ENCODE results near the gene OR1L8.
"Not testable (repeated sequence)": the region's sequence is repeated elsewhere in the genome, so short reads cannot be mapped to it uniquely, and the experiment has no call there.

OR1L8 gene

DNA sequence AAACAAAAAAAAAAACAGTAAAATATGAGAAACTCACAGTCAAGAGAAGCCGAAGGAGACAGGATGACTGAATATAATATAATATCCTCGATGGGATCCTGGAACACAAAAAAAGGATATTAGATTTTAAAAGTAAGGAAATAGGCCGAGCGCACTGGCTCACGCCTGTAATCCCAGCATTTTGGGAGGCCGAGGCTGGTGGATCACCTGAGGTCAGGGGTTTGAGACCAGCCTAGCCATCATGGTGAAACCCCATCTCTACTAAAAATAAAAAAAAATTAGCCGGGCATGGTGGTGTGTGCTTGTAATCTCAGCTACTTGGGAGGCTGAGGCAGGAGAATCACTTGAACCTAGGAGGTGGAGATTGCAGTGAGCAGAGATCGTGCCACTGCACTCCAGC is at the start of gene OR1L8:
OR1L8 (minus strand) TSS at position 101 of the 400 bp plus-strand sequence. CDS start 14,907 bp downstream, outside the sequence.
- not testable (repeated sequence) for H3K27me3 ChIP-seq (ENCODE audit: control insufficient read depth in 1 of 2, insufficient read depth in 2 of 2, low read length in 2 of 2); H3K9ac ChIP-seq (ENCODE audit: low read length in 2 of 2); H3K4me3 ChIP-seq (ENCODE audit: low read length in 2 of 2); H3K27ac ChIP-seq (ENCODE audit: low read length); H3K4me1 ChIP-seq (ENCODE audit: control insufficient read depth, insufficient read depth, low read length); H3K36me3 ChIP-seq (ENCODE audit: control insufficient read depth in 2 of 2, insufficient read depth in 2 of 2, low read length in 2 of 2); H3K9me3 ChIP-seq (ENCODE audit: control insufficient read depth in 2 of 2, low read length in 2 of 2)

DNA sequence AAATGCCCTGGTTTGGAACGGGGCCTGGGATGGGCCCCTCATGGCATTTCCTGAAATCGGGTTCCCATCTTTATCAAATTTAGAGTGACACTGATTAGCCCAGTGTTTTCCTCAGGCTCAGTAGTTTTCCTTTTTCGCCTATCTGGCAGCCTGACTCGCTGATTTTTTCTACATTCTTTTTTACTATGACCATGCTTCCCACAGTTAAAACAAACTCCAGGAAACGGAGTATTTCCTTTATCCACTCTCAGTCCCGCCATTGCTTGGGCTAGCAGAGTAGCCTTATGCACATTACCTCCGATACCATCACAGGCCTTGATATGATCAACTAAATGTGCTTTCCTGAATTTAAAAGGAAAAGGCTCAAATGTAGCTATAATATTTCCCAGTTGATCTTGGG is 36.8 kb upstream of the OR1L8 start:
- Histone ChIP-seq H3K9ac (ENCODE audit: low read length in 2 of 2) (no peak overlapping the region), H3K4me1 (ENCODE audit: control insufficient read depth, insufficient read depth, low read length) (no peaks in the 10 kb centered on the region), H3K4me3 (ENCODE audit: low read length in 2 of 2) (no peak overlapping the region), H3K27ac (ENCODE audit: low read length) (no peak overlapping the region), H3K9me3 (ENCODE audit: control insufficient read depth in 2 of 2, low read length in 2 of 2) (no peaks in the 10 kb centered on the region), H3K27me3 (ENCODE audit: control insufficient read depth in 1 of 2, insufficient read depth in 2 of 2, low read length in 2 of 2) (no peaks in the 10 kb centered on the region), H3K36me3 (ENCODE audit: control insufficient read depth in 2 of 2, insufficient read depth in 2 of 2, low read length in 2 of 2) (no peaks in the 10 kb centered on the region)

- no peaks in the 10 kb centered on the region for H3K27me3 ChIP-seq (ENCODE audit: control insufficient read depth in 1 of 2, insufficient read depth in 2 of 2, low read length in 2 of 2)
- H3K4me3 ChIP-seq (ENCODE audit: low read length in 2 of 2) = no peak within 1 kb of the TSS
- H3K9me3 ChIP-seq (ENCODE audit: control insufficient read depth in 2 of 2, low read length in 2 of 2) = no peaks in the 10 kb centered on the region
- H3K9ac ChIP-seq (ENCODE audit: low read length in 2 of 2) = no peak within 1 kb of the TSS
- no peaks in the 10 kb centered on the region for H3K36me3 ChIP-seq (ENCODE audit: control insufficient read depth in 2 of 2, insufficient read depth in 2 of 2, low read length in 2 of 2)
- H3K4me1 ChIP-seq (ENCODE audit: control insufficient read depth, insufficient read depth, low read length) = no peaks in the 10 kb centered on the region
- no peak within 1 kb of the TSS for H3K27ac ChIP-seq (ENCODE audit: low read length)
Measured at GRCh38 chr9:122614362-122614761, 31.2 kb upstream of the OR1L8 start, which contains the start of gene OR1Q1. OR1Q1 (plus strand) TSS chr9:122614738; CDS start chr9:122614738, 0 bp downstream.

DNA sequence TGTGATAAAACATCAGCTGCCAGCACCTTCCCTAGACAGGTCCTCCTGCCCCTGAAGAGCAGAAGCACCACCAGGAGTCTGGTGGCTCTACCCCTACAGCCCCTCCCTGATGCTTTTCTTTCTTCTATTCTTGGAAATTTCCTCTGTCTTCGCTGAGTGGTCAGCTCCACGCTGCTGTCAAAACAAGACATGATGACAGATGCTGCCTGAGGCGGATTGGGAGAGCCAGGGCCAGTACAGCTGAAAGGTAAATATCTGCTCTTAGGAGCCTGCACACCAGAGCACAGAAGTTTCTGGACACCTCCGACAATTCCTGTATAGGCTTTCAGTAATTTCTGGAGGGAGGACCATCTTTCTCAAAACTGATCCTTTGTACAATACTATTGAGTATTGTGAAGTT is 26.6 kb upstream of the OR1L8 start:
- Histone ChIP-seq H3K4me1 (ENCODE audit: control insufficient read depth, insufficient read depth, low read length) (no peaks in the 10 kb centered on the region), H3K36me3 (ENCODE audit: control insufficient read depth in 2 of 2, insufficient read depth in 2 of 2, low read length in 2 of 2) (no peaks in the 10 kb centered on the region), H3K9ac (ENCODE audit: low read length in 2 of 2) (no peak overlapping the region), H3K27me3 (ENCODE audit: control insufficient read depth in 1 of 2, insufficient read depth in 2 of 2, low read length in 2 of 2) (no peaks in the 10 kb centered on the region), H3K27ac (ENCODE audit: low read length) (no peak overlapping the region), H3K9me3 (ENCODE audit: control insufficient read depth in 2 of 2, low read length in 2 of 2) (no peaks in the 10 kb centered on the region), H3K4me3 (ENCODE audit: low read length in 2 of 2) (no peak overlapping the region)

- Histone ChIP-seq H3K27me3 (ENCODE audit: control insufficient read depth in 1 of 2, insufficient read depth in 2 of 2, low read length in 2 of 2) (no peaks in the 10 kb centered on the region), H3K36me3 (ENCODE audit: control insufficient read depth in 2 of 2, insufficient read depth in 2 of 2, low read length in 2 of 2) (no peaks in the 10 kb centered on the region), H3K4me1 (ENCODE audit: control insufficient read depth, insufficient read depth, low read length) (no peaks in the 10 kb centered on the region), H3K4me3 (ENCODE audit: low read length in 2 of 2) (no peak overlapping the region), H3K9me3 (ENCODE audit: control insufficient read depth in 2 of 2, low read length in 2 of 2) (no peaks in the 10 kb centered on the region), H3K27ac (ENCODE audit: low read length) (no peak overlapping the region), H3K9ac (ENCODE audit: low read length in 2 of 2) (no peak overlapping the region)
Measured at GRCh38 chr9:122606587-122606986, 23.4 kb upstream of the OR1L8 start.

DNA sequence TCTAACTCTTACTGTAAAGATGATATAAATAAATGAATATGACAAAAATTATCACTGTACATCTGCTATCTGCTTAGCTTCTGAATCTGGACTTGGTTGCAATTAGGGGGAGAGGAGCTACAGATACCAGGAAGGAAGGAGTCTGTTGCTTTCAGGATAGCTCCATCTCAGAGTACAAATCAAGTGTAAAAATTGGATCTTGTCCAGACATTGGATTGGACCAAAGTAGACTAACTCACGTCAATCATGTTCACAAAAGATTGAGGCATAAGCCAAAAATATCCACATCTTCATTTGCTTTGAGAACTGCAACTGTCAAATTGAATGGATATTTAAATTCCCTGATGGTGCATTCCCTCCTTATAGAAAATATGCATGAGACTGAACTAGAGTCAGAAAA is 22.5 kb upstream of the OR1L8 start:
- no peak overlapping the region for H3K9ac ChIP-seq (ENCODE audit: low read length in 2 of 2)
- H3K27ac ChIP-seq (ENCODE audit: low read length) = no peak overlapping the region
- no peaks in the 10 kb centered on the region for H3K9me3 ChIP-seq (ENCODE audit: control insufficient read depth in 2 of 2, low read length in 2 of 2)
- no peaks in the 10 kb centered on the region for H3K4me1 ChIP-seq (ENCODE audit: control insufficient read depth, insufficient read depth, low read length)
- H3K4me3 ChIP-seq (ENCODE audit: low read length in 2 of 2) = no peak overlapping the region
- no peaks in the 10 kb centered on the region for H3K27me3 ChIP-seq (ENCODE audit: control insufficient read depth in 1 of 2, insufficient read depth in 2 of 2, low read length in 2 of 2)
- no peaks in the 10 kb centered on the region for H3K36me3 ChIP-seq (ENCODE audit: control insufficient read depth in 2 of 2, insufficient read depth in 2 of 2, low read length in 2 of 2)

DNA sequence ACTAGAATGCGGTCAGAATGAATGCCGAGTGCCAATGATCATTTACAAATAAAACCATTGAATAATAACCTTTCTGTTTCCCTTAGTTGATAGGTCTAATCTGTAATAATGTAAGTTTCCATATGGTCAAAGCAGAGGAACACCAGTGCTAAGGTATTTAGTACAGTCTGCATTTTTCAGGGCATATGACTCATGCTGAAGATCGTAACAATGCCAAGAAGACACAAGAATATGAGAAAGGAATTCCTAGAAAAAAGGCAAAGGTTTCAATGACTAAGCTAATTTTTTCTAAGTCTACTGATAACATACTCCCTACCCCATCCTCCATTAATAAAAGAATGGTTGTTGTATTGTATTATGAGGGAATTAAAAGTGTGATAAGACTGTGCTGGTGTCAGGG is 2.8 kb downstream of the OR1L8 start:
- Histone ChIP-seq H3K9me3 (ENCODE audit: control insufficient read depth in 2 of 2, low read length in 2 of 2) (no peaks in the 10 kb centered on the region), H3K36me3 (ENCODE audit: control insufficient read depth in 2 of 2, insufficient read depth in 2 of 2, low read length in 2 of 2) (no peaks in the 10 kb centered on the region), H3K27me3 (ENCODE audit: control insufficient read depth in 1 of 2, insufficient read depth in 2 of 2, low read length in 2 of 2) (no peaks in the 10 kb centered on the region), H3K4me1 (ENCODE audit: control insufficient read depth, insufficient read depth, low read length) (no peaks in the 10 kb centered on the region), H3K9ac (ENCODE audit: low read length in 2 of 2) (no peak overlapping the region), H3K27ac (ENCODE audit: low read length) (no peak overlapping the region), H3K4me3 (ENCODE audit: low read length in 2 of 2) (no peak overlapping the region)

DNA sequence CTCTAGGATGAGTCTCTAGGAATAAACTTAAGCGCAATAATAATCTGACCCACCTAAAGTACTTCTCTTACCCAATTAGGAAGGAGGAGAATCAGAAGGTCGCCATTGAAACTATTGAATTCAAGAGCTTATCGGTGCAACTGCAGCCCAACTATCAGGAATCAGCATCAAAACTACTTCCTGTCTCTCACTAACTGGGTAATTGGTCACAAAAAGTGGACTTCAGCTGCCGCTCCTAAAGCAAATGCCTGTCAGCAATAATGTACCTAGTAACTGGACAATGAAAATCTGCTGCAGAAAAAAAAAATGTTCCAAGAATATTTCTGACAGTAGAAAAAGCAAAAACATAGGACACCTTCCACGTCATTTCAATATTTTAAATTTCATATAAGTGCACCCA is 3.3 kb downstream of the OR1L8 start:
- H3K36me3 ChIP-seq (ENCODE audit: control insufficient read depth in 2 of 2, insufficient read depth in 2 of 2, low read length in 2 of 2) = no peaks in the 10 kb centered on the region
- H3K27me3 ChIP-seq (ENCODE audit: control insufficient read depth in 1 of 2, insufficient read depth in 2 of 2, low read length in 2 of 2) = no peaks in the 10 kb centered on the region
- no peaks in the 10 kb centered on the region for H3K9me3 ChIP-seq (ENCODE audit: control insufficient read depth in 2 of 2, low read length in 2 of 2)
- no peak overlapping the region for H3K27ac ChIP-seq (ENCODE audit: low read length)
- H3K4me3 ChIP-seq (ENCODE audit: low read length in 2 of 2) = no peak overlapping the region
- H3K4me1 ChIP-seq (ENCODE audit: control insufficient read depth, insufficient read depth, low read length) = no peaks in the 10 kb centered on the region
- no peak overlapping the region for H3K9ac ChIP-seq (ENCODE audit: low read length in 2 of 2)

DNA sequence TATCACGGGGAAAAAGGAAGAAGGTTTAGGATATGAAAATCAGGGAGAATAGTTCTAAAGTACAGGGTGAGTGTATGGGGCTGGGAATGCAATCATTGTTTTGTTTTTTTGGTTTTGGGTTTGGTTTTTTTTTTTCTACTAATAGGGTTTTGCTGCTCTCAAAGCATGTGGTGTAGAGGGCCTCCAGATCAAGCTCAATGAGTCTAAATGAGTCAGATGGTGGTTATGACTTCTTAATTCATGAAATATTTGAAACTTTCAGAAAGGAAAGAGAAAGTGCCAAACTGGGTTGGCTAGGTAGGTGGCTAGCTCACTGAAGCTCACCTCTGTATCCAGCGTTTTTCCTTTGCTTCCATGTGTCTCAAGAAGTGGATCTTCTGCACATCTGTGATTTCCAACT is 10.7 kb downstream of the OR1L8 start:
- no peaks in the 10 kb centered on the region for H3K4me1 ChIP-seq (ENCODE audit: control insufficient read depth, insufficient read depth, low read length)
- H3K9ac ChIP-seq (ENCODE audit: low read length in 2 of 2) = no peak overlapping the region
- H3K27ac ChIP-seq (ENCODE audit: low read length) = no peak overlapping the region
- no peaks in the 10 kb centered on the region for H3K9me3 ChIP-seq (ENCODE audit: control insufficient read depth in 2 of 2, low read length in 2 of 2)
- no peaks in the 10 kb centered on the region for H3K27me3 ChIP-seq (ENCODE audit: control insufficient read depth in 1 of 2, insufficient read depth in 2 of 2, low read length in 2 of 2)
- H3K36me3 ChIP-seq (ENCODE audit: control insufficient read depth in 2 of 2, insufficient read depth in 2 of 2, low read length in 2 of 2) = no peaks in the 10 kb centered on the region
- no peak overlapping the region for H3K4me3 ChIP-seq (ENCODE audit: low read length in 2 of 2)

GRCh38 chr9:122567901-122568300 is 15.3 kb downstream of the OR1L8 start:
- H3K27ac ChIP-seq (ENCODE audit: low read length) = no peak overlapping the region
- H3K9me3 ChIP-seq (ENCODE audit: control insufficient read depth in 2 of 2, low read length in 2 of 2) = peaks cover 3 to 13% of the 10 kb centered on the region in 2 donors
- H3K36me3 ChIP-seq (ENCODE audit: control insufficient read depth in 2 of 2, insufficient read depth in 2 of 2, low read length in 2 of 2) = no peaks in the 10 kb centered on the region
- peaks cover 0 to 3% of the 10 kb centered on the region in 2 donors for H3K27me3 ChIP-seq (ENCODE audit: control insufficient read depth in 1 of 2, insufficient read depth in 2 of 2, low read length in 2 of 2)
- H3K9ac ChIP-seq (ENCODE audit: low read length in 2 of 2) = no peak overlapping the region
- H3K4me1 ChIP-seq (ENCODE audit: control insufficient read depth, insufficient read depth, low read length) = no peaks in the 10 kb centered on the region
- H3K4me3 ChIP-seq (ENCODE audit: low read length in 2 of 2) = no peak overlapping the region

GRCh38 chr9:122562134-122562760 is 20.9 kb downstream of the OR1L8 start:
- no peak overlapping the region for H3K4me3 ChIP-seq (ENCODE audit: low read length in 2 of 2)
- H3K36me3 ChIP-seq (ENCODE audit: control insufficient read depth in 2 of 2, insufficient read depth in 2 of 2, low read length in 2 of 2) = no peaks in the 10 kb centered on the region
- no peaks in the 10 kb centered on the region for H3K4me1 ChIP-seq (ENCODE audit: control insufficient read depth, insufficient read depth, low read length)
- H3K9me3 ChIP-seq (ENCODE audit: control insufficient read depth in 2 of 2, low read length in 2 of 2) = peaks cover 3 to 13% of the 10 kb centered on the region in 2 donors
- peaks cover 0 to 3% of the 10 kb centered on the region in 2 donors for H3K27me3 ChIP-seq (ENCODE audit: control insufficient read depth in 1 of 2, insufficient read depth in 2 of 2, low read length in 2 of 2)
- no peak overlapping the region for H3K9ac ChIP-seq (ENCODE audit: low read length in 2 of 2)
- H3K27ac ChIP-seq (ENCODE audit: low read length) = no peak overlapping the region

Measured in stomach smooth muscle (tissue), 2 donors.